Measurements from ENCODE around the gene NEXN. TPM values are rescaled to one million over a fixed set of nuclear protein-coding genes. Genes with fewer than 3 reads are reported as not detected.
A peak's percentile ranks its signal among the peaks of the same experiment; 100 is the strongest.
"Not testable (repeated sequence)": the region's sequence is repeated elsewhere in the genome, so short reads cannot be mapped to it uniquely, and the experiment has no call there.

The NEXN gene
- total RNA-seq, 1 experiment from 2014 or later: 1.7 TPM

- DNase-seq (ENCODE audit: low read depth): no peak
- in situ Hi-C loops (cut with HindIII; ENCODE audit: low pct_unique_long_range_greater_than_20kb, low sequenced_read_pairs): no loop called here
Observed at GRCh38 chr1:77951328-77951727, 62.9 kb downstream of the NEXN start.

- in situ Hi-C loops (cut with HindIII; ENCODE audit: low pct_unique_long_range_greater_than_20kb, low sequenced_read_pairs): no loop called here
- no peak for DNase-seq (ENCODE audit: low read depth)
Observed at GRCh38 chr1:77953907-77954306, 65.5 kb downstream of the NEXN start.

- in situ Hi-C loops (cut with HindIII; ENCODE audit: low pct_unique_long_range_greater_than_20kb, low sequenced_read_pairs): no loop called here
- no peak for DNase-seq (ENCODE audit: low read depth)
Observed at GRCh38 chr1:77954521-77954920, 66.1 kb downstream of the NEXN start.

GRCh38 chr1:77955709-77956108 is 67.3 kb downstream of the NEXN start:
- no peak for DNase-seq (ENCODE audit: low read depth)
- in situ Hi-C loops (cut with HindIII; ENCODE audit: low pct_unique_long_range_greater_than_20kb, low sequenced_read_pairs): no loop called here

- DNase-seq (ENCODE audit: low read depth): no peak
- in situ Hi-C loops (cut with HindIII; ENCODE audit: low pct_unique_long_range_greater_than_20kb, low sequenced_read_pairs): no loop called here
Observed at GRCh38 chr1:77956464-77956863, 68.0 kb downstream of the NEXN start.

GRCh38 chr1:77958391-77958790 is 70.0 kb downstream of the NEXN start:
- in situ Hi-C loops (cut with HindIII; ENCODE audit: low pct_unique_long_range_greater_than_20kb, low sequenced_read_pairs): no loop called here
- DNase-seq (ENCODE audit: low read depth): no peak

GRCh38 chr1:77958850-77959249 is 70.4 kb downstream of the NEXN start:
- no peak for DNase-seq (ENCODE audit: low read depth)
- in situ Hi-C loops (cut with HindIII; ENCODE audit: low pct_unique_long_range_greater_than_20kb, low sequenced_read_pairs): no loop called here

GRCh38 chr1:77961392-77961791 is 73.0 kb downstream of the NEXN start:
- no peak for DNase-seq (ENCODE audit: low read depth)
- in situ Hi-C loops (cut with HindIII; ENCODE audit: low pct_unique_long_range_greater_than_20kb, low sequenced_read_pairs): no loop called here

- DNase-seq (ENCODE audit: low read depth): no peak
- in situ Hi-C loops (cut with HindIII; ENCODE audit: low pct_unique_long_range_greater_than_20kb, low sequenced_read_pairs): no loop called here
Observed at GRCh38 chr1:77966291-77966690, 77.9 kb downstream of the NEXN start.

GRCh38 chr1:77970192-77970591 is 81.8 kb downstream of the NEXN start:
- no peak for DNase-seq (ENCODE audit: low read depth)
- in situ Hi-C loops (cut with HindIII; ENCODE audit: low pct_unique_long_range_greater_than_20kb, low sequenced_read_pairs): no loop called here

- DNase-seq (ENCODE audit: low read depth): no peak
- in situ Hi-C loops (cut with HindIII; ENCODE audit: low pct_unique_long_range_greater_than_20kb, low sequenced_read_pairs): no loop called here
Observed at GRCh38 chr1:77972080-77972479, 83.7 kb downstream of the NEXN start.

GRCh38 chr1:77975386-77975785 is 87.0 kb downstream of the NEXN start:
- in situ Hi-C loops (cut with HindIII; ENCODE audit: low pct_unique_long_range_greater_than_20kb, low sequenced_read_pairs): no loop called here
- DNase-seq (ENCODE audit: low read depth): peak; percentile 19

- no peak for DNase-seq (ENCODE audit: low read depth)
- in situ Hi-C loops (cut with HindIII; ENCODE audit: low pct_unique_long_range_greater_than_20kb, low sequenced_read_pairs): no loop called here
Observed at GRCh38 chr1:77975907-77976306, 87.5 kb downstream of the NEXN start.

GRCh38 chr1:77976433-77977076 is 88.1 kb downstream of the NEXN start:
- in situ Hi-C loops (cut with HindIII; ENCODE audit: low pct_unique_long_range_greater_than_20kb, low sequenced_read_pairs): no loop called here
- DNase-seq (ENCODE audit: low read depth): peak; percentile 30

- in situ Hi-C loops (cut with HindIII; ENCODE audit: low pct_unique_long_range_greater_than_20kb, low sequenced_read_pairs): no loop called here
- DNase-seq (ENCODE audit: low read depth): peak; percentile 76
Observed at GRCh38 chr1:77977989-77978292, 89.5 kb downstream of the NEXN start.

- in situ Hi-C loops (cut with HindIII; ENCODE audit: low pct_unique_long_range_greater_than_20kb, low sequenced_read_pairs): no loop called here
- no peak for DNase-seq (ENCODE audit: low read depth)
Observed at GRCh38 chr1:77978293-77978968, 90.0 kb downstream of the NEXN start.

GRCh38 chr1:77978969-77979876 is 90.8 kb downstream of the NEXN start, which contains the start of gene FUBP1:
Gene FUBP1, minus strand, starts transcription at chr1:77979072. Its CDS starts 68 bp downstream, at chr1:77979004.
- in situ Hi-C loops (cut with HindIII; ENCODE audit: low pct_unique_long_range_greater_than_20kb, low sequenced_read_pairs): no loop called here
- peak; percentile 97 for DNase-seq (ENCODE audit: low read depth)

GRCh38 chr1:77983352-77983996 is 95.0 kb downstream of the NEXN start:
- DNase-seq (ENCODE audit: low read depth): peak; percentile 19

GRCh38 chr1:77983997-77984355 is 95.6 kb downstream of the NEXN start:
- in situ Hi-C loops (cut with HindIII; ENCODE audit: low pct_unique_long_range_greater_than_20kb, low sequenced_read_pairs): no loop called here
- DNase-seq (ENCODE audit: low read depth): no peak

More at GRCh38 chr1:77983352-77983996, 95.0 kb downstream of the NEXN start:
- in situ Hi-C loops (cut with HindIII; ENCODE audit: low pct_unique_long_range_greater_than_20kb, low sequenced_read_pairs): not testable (repeated sequence)
